Cardiac ventricle fibroblast (primary cell): ENCODE measurements around the gene BEX1. TPM values are rescaled to one million over a fixed set of nuclear protein-coding genes. Genes with fewer than 3 reads are reported as not detected.

Experiments
- total RNA-seq: library from RNA; depleted of rRNA; stranded (reverse); fragments of >200 nt; gene quantifications from 2 replicates; pipeline ENCODE4 v1.2.3, GENCODE V29; 2015

BEX1 gene
- total RNA-seq: not detected in 2 replicates

DNA sequence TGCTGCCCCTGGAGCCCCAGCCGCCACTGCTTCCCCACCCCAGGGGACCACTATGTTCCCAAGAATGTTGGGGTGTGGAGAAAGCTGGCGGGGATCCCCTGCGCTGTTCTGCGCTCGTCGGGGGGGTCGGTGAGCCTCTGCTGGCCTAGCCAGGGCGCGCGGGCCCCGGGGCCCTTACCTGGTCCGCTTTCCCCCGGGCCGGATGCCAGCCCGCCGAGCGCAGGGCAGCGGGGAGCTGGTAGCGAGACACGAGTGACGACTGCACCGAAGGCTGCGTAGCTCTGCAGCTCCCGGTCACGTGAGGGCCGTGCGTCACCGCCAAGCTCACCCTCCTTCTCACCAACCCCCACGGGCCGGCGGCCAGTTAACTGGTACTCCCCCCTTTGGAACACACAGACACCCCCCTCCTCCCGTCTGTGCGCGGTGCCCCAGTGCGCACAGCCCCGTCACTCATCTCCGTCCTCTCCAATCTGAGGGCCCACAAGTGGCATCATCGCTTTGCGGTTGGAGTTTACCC is at the start of gene BEX1:
Gene BEX1 (minus strand): TSS at position 254 of the 517 bp plus-strand sequence. CDS start 897 bp downstream, outside the sequence.

DNA sequence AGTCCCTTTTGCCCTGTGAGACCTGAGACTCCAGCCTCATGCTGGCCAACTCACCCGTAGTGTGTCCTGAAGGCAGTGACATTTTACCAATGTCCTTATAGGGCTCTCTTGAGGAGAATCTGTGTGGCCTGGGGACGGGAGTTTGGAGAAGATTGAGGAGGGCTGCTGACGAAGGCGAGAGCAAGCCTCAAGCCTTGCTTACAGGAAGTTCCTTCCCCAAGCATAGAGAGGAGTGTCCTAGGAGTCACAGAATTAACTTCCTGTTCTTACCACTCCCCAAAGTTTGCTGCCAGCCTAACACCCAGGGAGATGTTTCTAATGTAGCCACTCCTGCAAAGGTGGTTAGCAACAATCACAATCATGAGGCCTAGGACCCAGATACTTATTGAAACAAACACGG is 29.0 kb upstream of the BEX1 start, which contains the start of gene NXF3:
Gene NXF3 (minus strand): TSS at position 202 of the 400 bp plus-strand sequence. CDS start 120 bp downstream, at position 82.

Other genes starting within 250 kb of the BEX1 start
- 0.50 and 0.83 TPM in 2 replicates for gene RAB40AL, start 126.9 kb downstream of the BEX1 start, total RNA-seq
- gene NXF3, start 29.0 kb upstream of the BEX1 start, total RNA-seq: not detected in 2 replicates
- 16.7 and 17.5 TPM in 2 replicates for gene BEX4, start 150.9 kb upstream of the BEX1 start, total RNA-seq
- gene TCEAL8, start 191.0 kb upstream of the BEX1 start, total RNA-seq: 97.5 and 101 TPM in 2 replicates
- gene TCEAL5, start 212.6 kb upstream of the BEX1 start, total RNA-seq: not detected in 2 replicates
- not detected in 2 replicates for gene BEX2, start 246.8 kb upstream of the BEX1 start, total RNA-seq